Activated CD8-positive, alpha-beta memory T cell treated with anti-CD3 and anti-CD28 coated beads for 24 hours (primary cell): ENCODE measurements around the gene KLK10.

Experiments
- DNase-seq: peaks from one replicate; pipeline ENCODE4 v3.0.0-alpha.2; 2020

The KLK10 gene

DNA sequence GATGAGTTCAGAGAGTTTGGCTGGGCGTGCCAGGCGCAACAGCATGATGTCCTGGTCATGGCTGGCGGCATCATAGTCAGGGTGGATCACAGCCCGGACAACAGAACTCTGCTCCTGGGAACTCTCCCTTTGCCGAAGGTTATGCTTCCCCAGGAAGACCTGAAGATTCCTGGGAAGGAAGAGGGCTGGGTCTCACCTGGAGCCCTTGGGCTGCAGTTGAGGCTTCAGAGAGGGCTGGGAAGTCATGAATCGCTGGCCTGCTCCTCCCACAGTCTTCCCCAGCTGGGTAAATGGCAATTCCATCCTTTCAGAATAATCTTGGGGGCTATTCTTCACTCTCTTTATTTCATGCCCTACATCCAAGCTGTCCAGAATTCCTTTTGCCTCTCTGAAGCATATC, 56.1 kb downstream of the KLK10 start:
- DNase-seq, result no peak
